ENCODE results near the gene TAF4B. TPM values are rescaled to one million over a fixed set of nuclear protein-coding genes. Genes with fewer than 3 reads are reported as not detected.
"Not testable (repeated sequence)": the region's sequence is repeated elsewhere in the genome, so short reads cannot be mapped to it uniquely, and the experiment has no call there.

TAF4B gene
- total RNA-seq, 4 donors from 2014 or later: 6.7 to 28.2 (median 11.9) TPM

DNA sequence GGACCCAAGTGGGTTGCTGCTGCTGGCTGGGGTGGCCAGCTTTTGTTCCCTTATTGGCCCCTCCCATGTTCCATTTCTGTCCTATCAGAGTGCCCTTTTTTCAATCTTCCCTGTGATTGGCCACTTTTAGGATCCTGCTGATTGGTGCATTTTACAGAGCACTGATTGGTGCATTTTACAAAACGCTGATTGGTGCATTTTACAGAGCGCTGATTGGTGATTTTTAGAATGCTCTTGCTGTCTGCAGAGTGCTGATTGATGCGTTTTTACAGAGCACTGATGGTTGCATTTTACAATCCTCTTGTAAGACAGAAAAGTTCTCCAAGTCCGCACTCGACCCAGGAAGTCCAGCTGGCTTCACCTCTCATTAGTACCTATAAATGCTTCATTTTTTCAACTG, 19.2 kb downstream of the TAF4B start:
- H3K4me3 ChIP-seq; DNase-seq; H3K27me3 ChIP-seq; H3K9me3 ChIP-seq; H3K36me3 ChIP-seq; intact Hi-C loops (cut with DNase I; ENCODE audit: low total_unique reads); H3K27ac ChIP-seq; H3K4me1 ChIP-seq: not testable (repeated sequence)

DNA sequence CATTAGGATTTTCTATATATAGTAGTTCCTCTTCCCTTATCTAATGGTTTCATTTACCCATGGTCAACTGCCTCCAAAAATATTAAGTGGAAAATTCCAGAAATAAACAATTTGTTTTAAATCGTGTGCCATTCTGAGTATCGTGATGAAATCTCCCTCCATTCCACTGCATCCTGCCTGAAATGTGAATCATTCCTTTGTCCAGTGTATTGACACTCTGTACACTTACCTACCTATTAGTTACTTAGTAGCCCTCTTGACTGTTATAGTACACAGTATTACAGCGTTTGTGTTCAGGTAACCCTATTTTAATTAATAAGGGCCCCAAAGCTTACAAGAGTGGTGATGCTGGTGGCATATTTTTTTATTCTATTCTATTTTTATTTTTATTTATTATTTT, 26.2 kb downstream of the TAF4B start:
- no peak overlapping the region for H3K4me3 ChIP-seq

DNA sequence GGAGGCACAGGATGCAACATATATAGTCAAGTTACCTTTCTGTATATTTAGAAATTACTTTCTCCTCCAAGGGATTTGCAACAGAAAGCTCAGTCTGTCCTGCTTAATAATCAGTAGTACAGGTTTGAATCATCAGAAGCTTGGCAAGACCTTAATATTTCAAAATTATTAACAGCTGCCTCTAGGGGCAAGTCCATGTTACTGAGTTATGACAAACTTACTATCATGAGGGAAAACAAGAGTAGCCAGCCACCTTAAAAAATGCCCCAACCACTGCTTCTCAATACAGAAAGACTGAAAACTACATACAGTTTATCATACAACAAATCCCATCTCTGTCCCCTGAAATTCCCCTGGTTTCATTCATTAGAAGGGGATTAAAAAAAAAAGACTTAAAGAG, 28.6 kb downstream of the TAF4B start:
- H3K9me3 ChIP-seq; DNase-seq; H3K27ac ChIP-seq; intact Hi-C loops (cut with DNase I; ENCODE audit: low total_unique reads); H3K4me1 ChIP-seq; H3K27me3 ChIP-seq; H3K36me3 ChIP-seq; H3K4me3 ChIP-seq: not testable (repeated sequence)

More for the DNA sequence above, 26.2 kb downstream of the TAF4B start:
- no peaks in the 10 kb centered on the region for H3K36me3 ChIP-seq
- intact Hi-C loops (cut with DNase I; ENCODE audit: low total_unique reads): no loop called here
- TF ChIP-seq POLR2A (IDR thresholded peaks at IDR 0.05): no peak
- TF ChIP-seq, protein P1, sequence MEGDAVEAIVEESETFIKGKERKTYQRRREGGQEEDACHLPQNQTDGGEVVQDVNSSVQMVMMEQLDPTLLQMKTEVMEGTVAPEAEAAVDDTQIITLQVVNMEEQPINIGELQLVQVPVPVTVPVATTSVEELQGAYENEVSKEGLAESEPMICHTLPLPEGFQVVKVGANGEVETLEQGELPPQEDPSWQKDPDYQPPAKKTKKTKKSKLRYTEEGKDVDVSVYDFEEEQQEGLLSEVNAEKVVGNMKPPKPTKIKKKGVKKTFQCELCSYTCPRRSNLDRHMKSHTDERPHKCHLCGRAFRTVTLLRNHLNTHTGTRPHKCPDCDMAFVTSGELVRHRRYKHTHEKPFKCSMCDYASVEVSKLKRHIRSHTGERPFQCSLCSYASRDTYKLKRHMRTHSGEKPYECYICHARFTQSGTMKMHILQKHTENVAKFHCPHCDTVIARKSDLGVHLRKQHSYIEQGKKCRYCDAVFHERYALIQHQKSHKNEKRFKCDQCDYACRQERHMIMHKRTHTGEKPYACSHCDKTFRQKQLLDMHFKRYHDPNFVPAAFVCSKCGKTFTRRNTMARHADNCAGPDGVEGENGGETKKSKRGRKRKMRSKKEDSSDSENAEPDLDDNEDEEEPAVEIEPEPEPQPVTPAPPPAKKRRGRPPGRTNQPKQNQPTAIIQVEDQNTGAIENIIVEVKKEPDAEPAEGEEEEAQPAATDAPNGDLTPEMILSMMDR (IDR thresholded peaks at IDR 0.05): no peak
- H3K9me3 ChIP-seq: no peaks in the 10 kb centered on the region
- H3K4me1 ChIP-seq: no peaks in the 10 kb centered on the region
- H3K27ac ChIP-seq: no peak overlapping the region
- H3K27me3 ChIP-seq: no peaks in the 10 kb centered on the region
- no peak for DNase-seq

DNA sequence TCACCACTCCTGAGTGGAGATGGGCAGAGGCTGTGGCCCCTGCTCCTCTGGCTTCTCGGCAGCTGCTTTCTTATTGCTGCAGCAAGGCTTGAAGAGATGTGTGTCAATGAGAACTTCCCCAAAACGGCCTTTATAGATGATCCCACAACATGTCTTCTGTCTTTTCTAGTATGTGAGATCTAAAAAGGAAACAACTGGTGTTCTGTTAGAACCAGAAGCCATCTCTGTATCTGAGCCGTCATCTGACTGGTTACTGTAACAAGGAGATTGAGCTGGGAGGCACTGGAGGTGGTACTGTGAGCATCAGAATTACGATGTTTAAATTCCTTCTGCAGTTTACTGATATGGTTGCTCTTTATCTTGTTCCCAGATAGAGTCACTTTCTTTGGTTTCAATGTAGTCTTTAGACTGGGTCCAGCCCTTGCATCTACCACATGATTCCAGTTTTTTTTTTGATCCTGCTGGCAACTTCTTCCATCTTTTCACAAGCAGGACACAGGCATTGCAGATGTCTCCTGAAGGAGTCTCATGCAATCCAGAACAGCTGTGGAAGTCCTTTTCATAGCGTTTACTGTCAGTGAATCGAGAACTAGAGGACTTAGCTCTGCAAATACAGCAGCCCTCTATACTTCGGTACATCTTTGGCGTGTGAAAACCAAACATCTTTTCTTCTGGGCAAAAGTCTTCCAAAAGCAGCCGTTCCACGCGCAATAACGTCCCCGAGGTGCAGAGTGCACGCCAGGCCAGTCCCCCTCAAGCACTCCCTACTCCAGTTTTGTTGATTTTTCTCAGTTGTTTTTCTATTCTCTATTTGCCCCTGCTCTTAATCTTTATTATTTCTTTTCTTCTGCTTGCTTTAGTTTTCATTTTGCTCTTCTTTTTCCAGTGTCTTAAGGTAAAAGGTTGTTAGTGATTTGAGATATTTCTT, 29.7 kb downstream of the TAF4B start:
- no peaks in the 10 kb centered on the region for H3K27me3 ChIP-seq
- intact Hi-C loops (cut with DNase I; ENCODE audit: low total_unique reads): no loop called here
- no peaks in the 10 kb centered on the region for H3K36me3 ChIP-seq
- TF ChIP-seq, protein P1 (IDR thresholded peaks at IDR 0.05): no peak
- no peak for TF ChIP-seq POLR2A (IDR thresholded peaks at IDR 0.05)
- no peak overlapping the region for H3K27ac ChIP-seq
- no peak for DNase-seq
- H3K4me3 ChIP-seq: no peak overlapping the region
- H3K9me3 ChIP-seq: no peaks in the 10 kb centered on the region
- H3K4me1 ChIP-seq: no peaks in the 10 kb centered on the region

DNA sequence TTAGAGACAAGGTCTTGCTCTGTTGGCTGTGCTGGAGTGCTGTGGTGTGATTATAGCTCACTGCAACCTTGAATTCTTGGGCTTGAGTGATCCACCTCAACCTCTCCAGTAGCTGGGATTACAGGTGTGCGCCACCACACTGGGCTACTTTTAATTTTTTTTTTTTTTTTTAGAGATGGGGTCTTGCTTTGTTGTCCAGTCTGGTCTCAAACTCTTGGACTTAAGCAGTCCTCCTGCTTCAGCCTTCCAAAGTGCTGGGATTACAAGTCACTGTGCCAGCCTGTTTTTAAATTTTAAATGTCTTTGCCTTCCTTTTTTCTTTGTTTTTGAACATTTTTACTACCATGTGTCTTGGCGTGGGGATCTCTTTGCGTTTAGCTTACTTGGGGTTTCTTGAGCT, 32.5 kb downstream of the TAF4B start:
- no peak for DNase-seq
- H3K4me3 ChIP-seq: no peak overlapping the region
- no peak for TF ChIP-seq POLR2A (IDR thresholded peaks at IDR 0.05)
- TF ChIP-seq, protein P1 (IDR thresholded peaks at IDR 0.05): no peak

DNA sequence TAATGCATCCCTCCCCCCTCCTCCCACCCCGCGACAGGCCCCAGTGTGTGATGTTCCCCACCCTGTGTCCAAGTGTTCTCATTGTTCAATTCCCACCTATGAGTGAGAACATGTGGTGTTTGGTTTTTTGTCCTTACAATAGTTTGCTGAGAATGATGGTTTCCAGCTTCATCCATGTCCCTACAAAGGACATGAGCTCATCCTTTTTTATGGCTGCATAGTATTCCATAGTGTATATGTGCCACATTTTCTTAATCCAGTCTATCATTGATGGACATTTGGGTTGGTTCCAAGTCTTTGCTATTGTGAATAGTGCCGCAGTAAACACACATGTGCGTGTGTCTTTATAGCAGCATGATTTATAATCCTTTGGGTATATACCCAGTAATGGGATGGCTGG, 33.2 kb downstream of the TAF4B start:
- H3K36me3 ChIP-seq; H3K27ac ChIP-seq; DNase-seq; H3K4me3 ChIP-seq; H3K9me3 ChIP-seq; intact Hi-C loops (cut with DNase I; ENCODE audit: low total_unique reads); H3K4me1 ChIP-seq; H3K27me3 ChIP-seq: not testable (repeated sequence)

More for the DNA sequence above, 32.5 kb downstream of the TAF4B start:
- H3K27me3 ChIP-seq: no peaks in the 10 kb centered on the region
- no peaks in the 10 kb centered on the region for H3K9me3 ChIP-seq
- no peaks in the 10 kb centered on the region for H3K36me3 ChIP-seq
- intact Hi-C loops (cut with DNase I; ENCODE audit: low total_unique reads): no loop called here
- no peaks in the 10 kb centered on the region for H3K4me1 ChIP-seq
- H3K27ac ChIP-seq: no peak overlapping the region
